Measurements from ENCODE around the gene GRID1.

GRCh38 chr10:85593226-85593772, 773.3 kb downstream of the GRID1 start:
- TF ChIP-seq CTCF (IDR thresholded peaks at IDR 0.05): no peak
- TF ChIP-seq POLR2AphosphoS5 (IDR thresholded peaks at IDR 0.05): no peak
- TF ChIP-seq POLR2A (IDR thresholded peaks at IDR 0.05): no peak
